HG03060 (cell line): ENCODE measurements around the gene PPP1CA.

Source experiments
- ATAC-seq: cut with Tn5 transposase; IDR thresholded peaks from one replicate; pipeline ENCODE4 v1.9.1; 2021; ENCODE audit warnings: low read depth, moderate number of reproducible peaks; ENCODE audit not compliant: unreplicated experiment

Gene PPP1CA

GRCh38 chr11:67401495-67402191 lies at the start of gene PPP1CA:
PPP1CA (minus strand) TSS chr11:67401858; CDS start chr11:67401782, 76 bp downstream.
- ATAC-seq = no peak

GRCh38 chr11:67450796-67451657 lies 49.4 kb upstream of the PPP1CA start:
- no peak for ATAC-seq

GRCh38 chr11:67449116-67449844 lies 47.6 kb upstream of the PPP1CA start:
- ATAC-seq = no peak

GRCh38 chr11:67448220-67448609 lies 46.6 kb upstream of the PPP1CA start:
- no peak for ATAC-seq

- ATAC-seq = no peak
Measured at GRCh38 chr11:67445515-67445914, 43.9 kb upstream of the PPP1CA start.

GRCh38 chr11:67442504-67443404 lies 41.1 kb upstream of the PPP1CA start:
- no peak for ATAC-seq

GRCh38 chr11:67441731-67442351 lies 40.2 kb upstream of the PPP1CA start:
- ATAC-seq = no peak

GRCh38 chr11:67441098-67441563 lies 39.5 kb upstream of the PPP1CA start:
- no peak for ATAC-seq

GRCh38 chr11:67440229-67441097 lies 38.8 kb upstream of the PPP1CA start:
- ATAC-seq = no peak

GRCh38 chr11:67439321-67440228 lies 37.9 kb upstream of the PPP1CA start:
- no peak for ATAC-seq

GRCh38 chr11:67438158-67438902 lies 36.7 kb upstream of the PPP1CA start:
- no peak for ATAC-seq

- ATAC-seq = no peak
Measured at GRCh38 chr11:67437809-67438157, 36.1 kb upstream of the PPP1CA start.

GRCh38 chr11:67437082-67437808 lies 35.6 kb upstream of the PPP1CA start, which contains the start of gene PTPRCAP:
PTPRCAP (minus strand) TSS chr11:67437682; CDS start chr11:67437619, 63 bp downstream.
- ATAC-seq = no peak

- no peak for ATAC-seq
Measured at GRCh38 chr11:67436459-67437081, 34.9 kb upstream of the PPP1CA start.

GRCh38 chr11:67435727-67436458 lies 34.2 kb upstream of the PPP1CA start:
- ATAC-seq = no peak
